GM18858 (cell line): ENCODE data around the gene CLSTN1.

Source experiments
- ATAC-seq: cut with Tn5 transposase; IDR thresholded peaks from one replicate; pipeline ENCODE4 v1.9.1; 2021; ENCODE audit not compliant: unreplicated experiment

Gene CLSTN1

GRCh38 chr1:9688599-9688998 is 135.2 kb downstream of the CLSTN1 start:
- no peak for ATAC-seq

- no peak for ATAC-seq
Measured at GRCh38 chr1:9687874-9688582, 135.7 kb downstream of the CLSTN1 start.

- ATAC-seq = no peak
Measured at GRCh38 chr1:9687120-9687873, 136.5 kb downstream of the CLSTN1 start.

- no peak for ATAC-seq
Measured at GRCh38 chr1:9684801-9685200, 139.0 kb downstream of the CLSTN1 start.

GRCh38 chr1:9680828-9681227 is 142.9 kb downstream of the CLSTN1 start:
- ATAC-seq = no peak

GRCh38 chr1:9680091-9680490 is 143.7 kb downstream of the CLSTN1 start:
- no peak for ATAC-seq
